Activated CD4-positive, alpha-beta memory T cell treated with anti-CD3 and anti-CD28 coated beads, Interleukin-2, amount 10 ng/mL, durations not matched to agents 7 days and 5 days (primary cell): ENCODE data around the gene TRIM36. TPM values are rescaled to one million over a fixed set of nuclear protein-coding genes. Genes with fewer than 3 reads are reported as not detected.

ENCODE experiments used
- CTCF ChIA-PET: fragments of 350-600 bp; sonication (Branson Sonifier 250); formaldehyde crosslinking; loops from one replicate; lab custom pipeline; 2021; ENCODE audit warnings: antibody characterized with exemption, inconsistent platforms; lab: Charles Lee
- POLR2A ChIA-PET: fragments of 350-600 bp; sonication (Branson Sonifier 250); formaldehyde crosslinking; loops from one replicate; lab custom pipeline; 2021; ENCODE audit warnings: antibody characterized with exemption; lab: Charles Lee
- DNase-seq: peaks from one replicate; pipeline ENCODE4 v3.0.0-alpha.2; 2020
- H3K27ac Mint-ChIP-seq: one replicate; pipeline ENCODE4 v1.8.0; 2021; ENCODE audit warnings: mild to moderate bottlenecking, mixed read lengths
- H3K27me3 Mint-ChIP-seq: one replicate; pipeline ENCODE4 v1.8.0; 2021; ENCODE audit warnings: mixed read lengths
- H3K36me3 Mint-ChIP-seq: one replicate; pipeline ENCODE4 v1.8.0; 2021; ENCODE audit warnings: low read depth, mixed read lengths
- H3K4me1 Mint-ChIP-seq: one replicate; pipeline ENCODE4 v1.8.0; 2021; ENCODE audit warnings: mixed read lengths
- H3K4me3 Mint-ChIP-seq: one replicate; pipeline ENCODE4 v1.8.0; 2021; ENCODE audit warnings: mild to moderate bottlenecking, mixed read lengths
- H3K9me3 Mint-ChIP-seq: one replicate; pipeline ENCODE4 v1.8.0; 2021; ENCODE audit warnings: mixed read lengths
- total RNA-seq, 2 experiments: library from RNA; stranded (reverse); gene quantifications; one replicate each; pipeline ENCODE4 v1.2.3, GENCODE V29; 2021

Gene TRIM36
- under 1 TPM in 1 of 2 experiments, not detected in 1; 0.45 TPM for total RNA-seq

- ChIA-PET POLR2A (interaction anchor here (2.2 kb wide), 1 partner anchor 10 kb away, joined by 14 read pairs; no protein-coding TSS in a partner anchor), CTCF (interaction anchor here (1.3 kb wide), 2 partner anchors 72 to 94 kb away, joined by 3 read pairs; no protein-coding TSS in a partner anchor)
- peak within 1 kb of the TSS; percentile 76 for H3K4me3 Mint-ChIP-seq
- H3K9me3 Mint-ChIP-seq: peaks cover 8% of the 10 kb centered on the region
- peaks cover 10% of the 10 kb centered on the region for H3K36me3 Mint-ChIP-seq
- H3K4me1 Mint-ChIP-seq: peaks cover 14% of the 10 kb centered on the region
- H3K27ac Mint-ChIP-seq: no peak within 1 kb of the TSS
- peaks cover 70% of the 10 kb centered on the region for H3K27me3 Mint-ChIP-seq
- DNase-seq: peak; percentile 95
Observed at GRCh38 chr5:115169487-115170133, at the start of gene TRIM36. Gene TRIM36 (minus strand): TSS chr5:115169908. CDS start chr5:115169634, 274 bp downstream.

GRCh38 chr5:115214541-115214940 lies 44.8 kb upstream of the TRIM36 start:
- H3K27ac Mint-ChIP-seq: no peak overlapping the region
- CTCF ChIA-PET: no interaction called here
- H3K36me3 Mint-ChIP-seq: peaks cover 24% of the 10 kb centered on the region
- H3K9me3 Mint-ChIP-seq: no peaks in the 10 kb centered on the region
- H3K27me3 Mint-ChIP-seq: no peaks in the 10 kb centered on the region
- peaks cover 6% of the 10 kb centered on the region for H3K4me1 Mint-ChIP-seq
- H3K4me3 Mint-ChIP-seq: no peak overlapping the region
- POLR2A ChIA-PET: no interaction called here
- DNase-seq: no peak

- DNase-seq: peak; percentile 69
- ChIA-PET POLR2A (interaction anchor here (0.5 kb wide), 1 partner anchor 49 kb away, joined by 3 read pairs; no protein-coding TSS in a partner anchor), CTCF (interaction anchor here (1.2 kb wide), 1 partner anchor 36 kb away, joined by 5 read pairs; no protein-coding TSS in a partner anchor)
- Mint-ChIP-seq H3K27me3 (no peaks in the 10 kb centered on the region), H3K27ac (peak overlapping the region; percentile 59), H3K36me3 (peaks cover 9% of the 10 kb centered on the region), H3K9me3 (no peaks in the 10 kb centered on the region), H3K4me3 (no peak overlapping the region), H3K4me1 (peaks cover 17% of the 10 kb centered on the region)
Observed at GRCh38 chr5:115209279-115209678, 39.6 kb upstream of the TRIM36 start.

- Mint-ChIP-seq H3K27ac (no peak overlapping the region), H3K4me3 (no peak overlapping the region), H3K4me1 (no peaks in the 10 kb centered on the region), H3K27me3 (peaks cover 3% of the 10 kb centered on the region), H3K9me3 (no peaks in the 10 kb centered on the region), H3K36me3 (peaks cover 7% of the 10 kb centered on the region)
- ChIA-PET POLR2A (no interaction called here), CTCF (no interaction called here)
- DNase-seq: no peak
Observed at GRCh38 chr5:115202952-115203351, 33.2 kb upstream of the TRIM36 start.

GRCh38 chr5:115196161-115196560 lies 26.5 kb upstream of the TRIM36 start:
- no peaks in the 10 kb centered on the region for H3K4me1 Mint-ChIP-seq
- H3K9me3 Mint-ChIP-seq: no peaks in the 10 kb centered on the region
- ChIA-PET CTCF (no interaction called here), POLR2A (no interaction called here)
- no peak overlapping the region for H3K27ac Mint-ChIP-seq
- no peak overlapping the region for H3K4me3 Mint-ChIP-seq
- H3K27me3 Mint-ChIP-seq: peaks cover 8% of the 10 kb centered on the region
- DNase-seq: no peak
- H3K36me3 Mint-ChIP-seq: peaks cover 3% of the 10 kb centered on the region

- Mint-ChIP-seq H3K27me3 (peaks cover 6% of the 10 kb centered on the region), H3K9me3 (no peaks in the 10 kb centered on the region), H3K4me1 (no peaks in the 10 kb centered on the region), H3K36me3 (no peaks in the 10 kb centered on the region), H3K4me3 (no peak overlapping the region), H3K27ac (no peak overlapping the region)
- POLR2A ChIA-PET: no interaction called here
- DNase-seq: no peak
- CTCF ChIA-PET: no interaction called here
Observed at GRCh38 chr5:115194676-115195075, 25.0 kb upstream of the TRIM36 start.

- peaks cover 6% of the 10 kb centered on the region for H3K27me3 Mint-ChIP-seq
- no peak for DNase-seq
- no peaks in the 10 kb centered on the region for H3K4me1 Mint-ChIP-seq
- ChIA-PET CTCF (no interaction called here), POLR2A (interaction anchor here (1.7 kb wide), 1 partner anchor 68 kb away, joined by 4 read pairs; no protein-coding TSS in a partner anchor)
- H3K9me3 Mint-ChIP-seq: no peaks in the 10 kb centered on the region
- H3K27ac Mint-ChIP-seq: no peak overlapping the region
- no peak overlapping the region for H3K4me3 Mint-ChIP-seq
- H3K36me3 Mint-ChIP-seq: no peaks in the 10 kb centered on the region
Observed at GRCh38 chr5:115193295-115193694, 23.6 kb upstream of the TRIM36 start.

GRCh38 chr5:115192098-115192497 lies 22.4 kb upstream of the TRIM36 start:
- no peaks in the 10 kb centered on the region for H3K4me1 Mint-ChIP-seq
- ChIA-PET CTCF (no interaction called here), POLR2A (interaction anchor here (0.6 to 1.7 kb wide), 2 partner anchors 70 to 248 kb away, joined by 3 to 4 read pairs; no protein-coding TSS in a partner anchor)
- no peaks in the 10 kb centered on the region for H3K9me3 Mint-ChIP-seq
- H3K36me3 Mint-ChIP-seq: no peaks in the 10 kb centered on the region
- H3K27me3 Mint-ChIP-seq: peaks cover 4% of the 10 kb centered on the region
- DNase-seq: no peak
- no peak overlapping the region for H3K27ac Mint-ChIP-seq
- no peak overlapping the region for H3K4me3 Mint-ChIP-seq

GRCh38 chr5:115191474-115192031 lies 21.8 kb upstream of the TRIM36 start:
- ChIA-PET POLR2A (interaction anchor here (0.6 kb wide), 1 partner anchor 248 kb away, joined by 3 read pairs; no protein-coding TSS in a partner anchor), CTCF (no interaction called here)
- Mint-ChIP-seq H3K36me3 (no peaks in the 10 kb centered on the region), H3K4me3 (no peak overlapping the region), H3K9me3 (no peaks in the 10 kb centered on the region), H3K27me3 (peaks cover 10% of the 10 kb centered on the region), H3K4me1 (no peaks in the 10 kb centered on the region), H3K27ac (no peak overlapping the region)
- no peak for DNase-seq

- POLR2A ChIA-PET: no interaction called here
- CTCF ChIA-PET: no interaction called here
- H3K9me3 Mint-ChIP-seq: no peaks in the 10 kb centered on the region
Observed at GRCh38 chr5:115190388-115190787, 20.7 kb upstream of the TRIM36 start.

GRCh38 chr5:115189866-115190265 lies 20.2 kb upstream of the TRIM36 start:
- no peaks in the 10 kb centered on the region for H3K9me3 Mint-ChIP-seq
- peaks cover 2% of the 10 kb centered on the region for H3K4me1 Mint-ChIP-seq
- no peak overlapping the region for H3K27ac Mint-ChIP-seq
- ChIA-PET POLR2A (no interaction called here), CTCF (no interaction called here)
- DNase-seq: no peak
- H3K4me3 Mint-ChIP-seq: no peak overlapping the region
- peaks cover 17% of the 10 kb centered on the region for H3K27me3 Mint-ChIP-seq
- H3K36me3 Mint-ChIP-seq: no peaks in the 10 kb centered on the region

More at GRCh38 chr5:115190388-115190787, 20.7 kb upstream of the TRIM36 start:
- DNase-seq: no peak
- H3K27ac Mint-ChIP-seq: no peak overlapping the region
- H3K36me3 Mint-ChIP-seq: no peaks in the 10 kb centered on the region
- H3K27me3 Mint-ChIP-seq: peaks cover 14% of the 10 kb centered on the region
- H3K4me3 Mint-ChIP-seq: no peak overlapping the region
- no peaks in the 10 kb centered on the region for H3K4me1 Mint-ChIP-seq

GRCh38 chr5:115186794-115187193 lies 17.1 kb upstream of the TRIM36 start:
- ChIA-PET POLR2A (interaction anchor here (1.7 kb wide), 1 partner anchor 13 kb away, joined by 3 read pairs; no protein-coding TSS in a partner anchor), CTCF (no interaction called here)
- peaks cover 5% of the 10 kb centered on the region for H3K4me1 Mint-ChIP-seq
- no peak overlapping the region for H3K4me3 Mint-ChIP-seq
- DNase-seq: no peak
- H3K9me3 Mint-ChIP-seq: no peaks in the 10 kb centered on the region
- H3K27ac Mint-ChIP-seq: no peak overlapping the region
- no peaks in the 10 kb centered on the region for H3K36me3 Mint-ChIP-seq
- H3K27me3 Mint-ChIP-seq: peaks cover 37% of the 10 kb centered on the region

- POLR2A ChIA-PET: no interaction called here
Observed at GRCh38 chr5:115184770-115185169, 15.1 kb upstream of the TRIM36 start.

More at GRCh38 chr5:115184770-115185169, 15.1 kb upstream of the TRIM36 start:
- Mint-ChIP-seq H3K4me3 (no peak overlapping the region), H3K36me3 (no peaks in the 10 kb centered on the region), H3K4me1 (peaks cover 12% of the 10 kb centered on the region), H3K27me3 (peaks cover 55% of the 10 kb centered on the region), H3K9me3 (no peaks in the 10 kb centered on the region), H3K27ac (no peak overlapping the region)
- DNase-seq: no peak
- CTCF ChIA-PET: no interaction called here
